Left ventricle myocardium superior (tissue), 1 donor: ENCODE results near the gene USP19. TPM values are rescaled to one million over a fixed set of nuclear protein-coding genes. Genes with fewer than 3 reads are reported as not detected.
A peak's percentile ranks its signal among the peaks of the same experiment; 100 is the strongest.

ENCODE experiments used
- ATAC-seq: fragments of 200-7000 bp; cut with Tn5 transposase; one replicate; pipeline ENCODE4 v1.9.1; 2020; ENCODE audit warnings: mild to moderate bottlenecking, moderate library complexity
- DNase-seq: peaks from one replicate; pipeline ENCODE4 v3.0.0-alpha.2; 2020
- intact Hi-C: fragments of 100-400 bp; cut with micrococcal nuclease; formaldehyde crosslinking; loops from one replicate; pipeline ENCODE4 v1.11.0; 2022
- long read RNA-seq: library from polyadenylated mRNA; unstranded; transcript quantifications from one replicate; pipeline ENCODE4 v2.0.0, GENCODE V29; 2021
- total RNA-seq: library from RNA; stranded (reverse); fragmentation: NEBNext Ultra II Directional; extraction: Animal tissue kit (Norgen Biotek cat#: 25700); gene quantifications from one replicate; pipeline ENCODE4 v1.2.1, GENCODE V29; 2021
- donor health status: DM: no; HTN: yes; CAD: no; lungs with severe emphysema.

Gene USP19, protein sequence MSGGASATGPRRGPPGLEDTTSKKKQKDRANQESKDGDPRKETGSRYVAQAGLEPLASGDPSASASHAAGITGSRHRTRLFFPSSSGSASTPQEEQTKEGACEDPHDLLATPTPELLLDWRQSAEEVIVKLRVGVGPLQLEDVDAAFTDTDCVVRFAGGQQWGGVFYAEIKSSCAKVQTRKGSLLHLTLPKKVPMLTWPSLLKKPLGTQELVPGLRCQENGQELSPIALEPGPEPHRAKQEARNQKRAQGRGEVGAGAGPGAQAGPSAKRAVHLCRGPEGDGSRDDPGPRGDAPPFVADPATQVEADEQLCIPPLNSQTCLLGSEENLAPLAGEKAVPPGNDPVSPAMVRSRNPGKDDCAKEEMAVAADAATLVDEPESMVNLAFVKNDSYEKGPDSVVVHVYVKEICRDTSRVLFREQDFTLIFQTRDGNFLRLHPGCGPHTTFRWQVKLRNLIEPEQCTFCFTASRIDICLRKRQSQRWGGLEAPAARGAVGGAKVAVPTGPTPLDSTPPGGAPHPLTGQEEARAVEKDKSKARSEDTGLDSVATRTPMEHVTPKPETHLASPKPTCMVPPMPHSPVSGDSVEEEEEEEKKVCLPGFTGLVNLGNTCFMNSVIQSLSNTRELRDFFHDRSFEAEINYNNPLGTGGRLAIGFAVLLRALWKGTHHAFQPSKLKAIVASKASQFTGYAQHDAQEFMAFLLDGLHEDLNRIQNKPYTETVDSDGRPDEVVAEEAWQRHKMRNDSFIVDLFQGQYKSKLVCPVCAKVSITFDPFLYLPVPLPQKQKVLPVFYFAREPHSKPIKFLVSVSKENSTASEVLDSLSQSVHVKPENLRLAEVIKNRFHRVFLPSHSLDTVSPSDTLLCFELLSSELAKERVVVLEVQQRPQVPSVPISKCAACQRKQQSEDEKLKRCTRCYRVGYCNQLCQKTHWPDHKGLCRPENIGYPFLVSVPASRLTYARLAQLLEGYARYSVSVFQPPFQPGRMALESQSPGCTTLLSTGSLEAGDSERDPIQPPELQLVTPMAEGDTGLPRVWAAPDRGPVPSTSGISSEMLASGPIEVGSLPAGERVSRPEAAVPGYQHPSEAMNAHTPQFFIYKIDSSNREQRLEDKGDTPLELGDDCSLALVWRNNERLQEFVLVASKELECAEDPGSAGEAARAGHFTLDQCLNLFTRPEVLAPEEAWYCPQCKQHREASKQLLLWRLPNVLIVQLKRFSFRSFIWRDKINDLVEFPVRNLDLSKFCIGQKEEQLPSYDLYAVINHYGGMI (N-terminal part only)
- 64.6 TPM for total RNA-seq
- long read RNA-seq, full-length matches to known transcripts = 7 of 59 reads
- long read RNA-seq, partial matches to known transcripts = 33 of 59 reads
- long read RNA-seq, other reads (novel, unspliced or antisense) = 19 of 59 reads

DNA sequence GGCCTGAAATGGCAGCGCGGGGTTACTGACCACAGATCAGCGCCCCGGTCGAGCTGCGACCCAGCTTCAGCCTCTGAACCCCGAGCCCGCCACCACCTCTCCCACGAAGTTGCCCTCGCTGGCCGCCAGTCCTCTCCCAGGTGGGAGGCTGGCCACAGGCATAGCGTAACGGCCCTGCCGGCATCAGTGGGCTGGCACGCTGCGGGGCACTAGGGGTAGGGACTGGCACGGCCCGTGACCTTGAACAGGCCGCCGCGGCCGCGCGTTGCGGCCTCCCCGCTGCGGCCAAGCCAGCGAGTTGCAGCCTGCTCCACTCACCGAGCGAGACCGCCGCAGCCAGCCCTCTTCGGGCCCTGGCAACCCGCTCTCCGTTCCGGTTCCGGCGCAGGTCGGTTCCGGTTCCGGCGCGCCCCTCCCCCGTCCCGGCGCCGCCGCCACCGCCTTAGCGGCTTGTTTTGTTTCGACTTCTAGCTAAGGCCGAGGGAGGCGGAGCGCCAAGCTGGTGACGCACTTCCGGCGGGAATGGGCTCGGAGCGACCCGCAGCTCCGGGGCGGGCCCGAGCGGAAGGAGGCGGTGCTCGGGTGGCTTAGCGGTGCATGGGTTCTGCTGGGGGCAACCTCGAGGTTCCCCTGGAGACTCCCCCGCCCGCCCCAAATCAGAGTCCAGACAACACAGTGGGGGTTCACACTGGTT, at the start of gene USP19:
TSS of gene USP19 (minus strand) at position 386 of the 694 bp plus-strand sequence. CDS start 1,678 bp downstream, outside the sequence.
- intact Hi-C loops = no loop called here
- DNase-seq = peak; percentile 98
- ATAC-seq = peak; percentile 93

DNA sequence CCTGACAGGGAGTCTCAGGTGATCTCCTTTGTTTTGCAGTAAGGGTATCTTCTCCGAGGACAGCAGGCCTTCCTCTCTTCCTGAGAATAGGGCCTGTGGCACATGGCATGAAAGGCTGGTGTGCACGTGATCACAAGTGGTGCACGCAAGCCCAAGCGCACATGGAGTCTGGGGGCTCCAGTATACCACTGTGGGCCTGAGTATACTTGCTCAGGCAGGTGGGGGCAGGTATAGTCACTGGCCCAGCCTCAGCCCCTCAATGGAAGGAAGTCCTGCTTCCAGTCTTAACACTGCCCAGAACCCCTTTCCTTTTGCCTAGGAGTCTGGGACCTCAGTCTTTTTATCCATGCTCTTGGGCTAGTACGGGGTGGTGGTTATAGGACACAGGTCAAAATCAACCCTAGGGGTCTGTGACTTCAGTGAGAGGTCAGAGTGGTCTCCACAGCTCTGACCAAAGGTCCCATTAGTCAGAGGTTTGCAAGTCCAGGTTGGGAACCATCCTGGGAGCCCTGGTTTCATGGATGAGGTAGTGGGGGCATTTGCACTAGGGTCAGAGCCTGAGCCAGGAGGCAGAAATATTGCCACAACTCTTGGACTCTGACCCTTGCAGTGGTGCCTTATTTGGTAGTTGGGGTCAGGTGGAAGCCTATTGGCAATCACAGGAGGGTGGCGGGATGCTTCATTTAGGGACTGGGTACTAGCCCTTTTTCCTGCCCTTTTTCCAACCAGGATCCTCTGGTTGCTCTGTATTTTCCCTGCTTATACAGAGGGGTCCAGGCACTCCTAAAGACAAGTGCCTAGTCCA, 46.3 kb upstream of the USP19 start:
- intact Hi-C loops = no loop called here
- DNase-seq (no peak), ATAC-seq (no peak)

DNA sequence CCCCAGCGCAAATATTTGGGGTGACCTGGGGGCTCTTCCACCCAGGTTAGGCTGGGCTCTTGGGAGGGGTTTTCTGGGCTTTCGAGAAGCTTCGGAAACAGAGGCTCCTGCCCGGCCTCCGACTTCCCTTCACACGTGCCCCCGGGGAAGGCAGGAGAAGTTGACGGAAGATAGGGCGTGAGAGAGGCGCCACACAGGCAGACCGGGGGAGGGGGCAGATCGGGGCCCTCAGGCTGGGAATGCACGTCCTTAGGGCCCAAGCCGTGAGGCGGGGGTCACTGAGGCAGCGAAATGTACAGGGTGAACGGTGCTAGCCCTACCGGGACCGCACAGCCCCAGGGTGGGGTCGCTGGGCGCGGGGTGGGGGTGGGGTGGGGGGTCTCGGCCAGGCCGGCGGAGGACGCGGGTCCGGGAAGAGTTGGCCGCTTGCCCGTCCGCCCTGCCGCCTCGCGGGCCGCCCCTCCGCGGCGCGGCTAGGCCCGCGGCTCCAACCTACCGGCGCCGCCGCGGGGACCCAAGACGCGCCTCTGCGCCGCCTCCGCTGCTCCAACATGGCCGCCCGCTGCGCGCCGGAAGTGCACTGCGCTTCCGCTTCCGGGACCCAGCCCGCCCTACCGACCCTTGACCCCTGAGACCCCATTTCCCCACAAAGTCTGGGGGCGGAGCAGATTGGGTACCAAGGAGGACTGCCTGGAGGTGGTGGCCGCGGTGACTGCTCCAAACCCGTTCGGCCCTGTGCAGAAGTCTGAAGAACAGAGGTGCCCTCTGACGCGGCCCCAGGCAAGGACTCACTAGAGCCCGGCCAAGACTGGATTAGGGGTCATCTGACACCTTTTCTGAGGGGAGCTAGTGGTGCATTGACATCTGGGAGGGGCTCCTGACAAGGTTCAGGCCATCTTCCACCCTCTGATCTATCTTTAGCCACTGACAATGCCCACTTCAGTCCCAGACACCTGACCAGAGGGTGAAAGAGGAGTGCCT, 45.4 kb upstream of the USP19 start, which contains the start of gene CCDC71:
TSS of gene CCDC71 (minus strand) at position 561 of the 981 bp plus-strand sequence. CDS start 2,123 bp downstream, outside the sequence.
- ATAC-seq = peak; percentile 73
- intact Hi-C loops = no loop called here
- peak; percentile 90 for DNase-seq

DNA sequence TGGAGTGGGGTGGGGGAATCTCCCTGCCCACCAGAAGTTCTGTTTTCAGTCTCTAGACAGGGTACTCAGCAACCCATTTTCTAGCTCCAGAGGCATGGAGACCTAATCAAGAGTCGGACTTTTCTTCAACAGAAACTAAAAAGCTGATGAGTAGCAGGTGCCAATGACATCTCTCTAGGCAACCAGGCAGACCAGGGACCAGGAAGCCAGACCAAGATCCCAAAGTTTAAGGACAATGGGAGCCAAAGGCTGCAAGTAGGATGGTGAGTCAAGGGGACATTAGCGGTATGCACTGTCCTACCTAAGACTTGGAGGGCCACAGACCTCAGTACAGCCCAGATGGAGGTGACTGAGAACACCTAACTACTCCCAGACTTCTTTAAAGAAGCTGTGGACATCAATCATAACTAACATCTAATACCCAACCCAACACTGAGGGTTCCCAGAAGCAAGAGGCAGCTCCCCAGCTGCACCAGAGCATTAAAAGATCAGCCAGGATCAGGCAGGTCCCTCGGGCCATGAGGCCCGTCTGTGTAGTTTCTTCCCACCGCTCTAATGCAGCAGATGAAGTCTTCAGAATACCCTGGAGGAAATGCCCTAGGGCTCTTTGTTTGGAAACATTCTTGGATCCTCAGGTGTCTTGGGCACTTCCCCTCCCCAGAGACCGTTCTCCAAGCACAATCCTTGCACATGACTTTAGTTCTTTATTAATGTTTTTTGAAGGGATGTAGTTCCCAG, 44.5 kb upstream of the USP19 start:
- ATAC-seq (no peak), DNase-seq (no peak)
- intact Hi-C loops = no loop called here

DNA sequence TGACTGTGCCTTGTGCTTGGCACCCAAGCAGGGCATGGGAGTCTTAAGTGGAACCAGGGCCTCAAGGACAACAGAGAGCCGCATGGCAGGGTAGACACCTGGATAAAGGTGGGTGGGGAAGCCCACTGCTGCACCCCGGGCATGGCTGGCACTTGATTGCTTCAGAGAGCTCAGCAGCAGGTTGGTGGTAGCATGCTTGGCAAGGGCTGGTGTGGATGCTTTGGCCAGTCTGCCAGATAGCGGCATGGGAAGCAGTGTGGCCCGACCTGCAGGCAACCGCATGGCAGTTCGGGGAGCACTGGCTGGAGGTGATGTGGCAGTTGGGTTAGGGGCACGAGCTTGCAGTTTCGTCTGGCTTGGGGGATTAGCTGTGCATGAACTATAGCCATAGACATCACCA, 43.0 kb upstream of the USP19 start:
- ATAC-seq (no peak), DNase-seq (no peak)
- intact Hi-C loops = no loop called here

DNA sequence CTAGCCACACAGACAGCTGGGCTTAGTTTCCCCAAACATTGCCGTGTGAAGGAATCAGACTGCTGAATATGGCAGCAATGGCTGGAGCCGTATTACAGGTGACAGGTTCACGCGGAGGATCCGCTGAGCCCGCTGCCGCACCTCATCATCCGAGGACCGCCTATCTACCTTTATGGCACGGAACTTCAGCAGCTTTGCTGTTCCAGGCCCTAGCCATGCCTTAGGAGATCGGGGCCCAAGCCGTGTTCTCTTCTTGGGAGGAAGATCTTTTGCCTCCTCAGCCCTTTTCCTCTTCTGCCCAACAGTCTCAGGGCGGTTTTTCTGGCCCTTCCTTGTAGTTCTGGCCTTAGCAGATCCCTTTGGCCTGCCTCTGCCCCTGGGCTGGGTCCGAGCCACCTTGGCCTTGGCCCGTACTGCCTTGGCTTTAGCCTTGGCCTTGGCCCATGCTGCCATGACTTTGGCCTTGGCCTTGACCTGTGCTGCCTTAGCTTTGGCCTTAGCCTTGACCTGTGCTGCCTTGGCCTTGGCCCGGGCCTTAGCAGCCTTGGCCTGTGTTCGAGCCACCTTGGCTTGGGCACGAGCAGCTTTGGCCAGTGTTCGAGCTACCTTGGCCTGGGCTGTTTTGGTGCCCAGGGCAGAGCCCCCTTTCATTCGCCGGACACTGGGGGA, 42.3 kb upstream of the USP19 start:
- ATAC-seq (no peak), DNase-seq (no peak)
- intact Hi-C loops = no loop called here

DNA sequence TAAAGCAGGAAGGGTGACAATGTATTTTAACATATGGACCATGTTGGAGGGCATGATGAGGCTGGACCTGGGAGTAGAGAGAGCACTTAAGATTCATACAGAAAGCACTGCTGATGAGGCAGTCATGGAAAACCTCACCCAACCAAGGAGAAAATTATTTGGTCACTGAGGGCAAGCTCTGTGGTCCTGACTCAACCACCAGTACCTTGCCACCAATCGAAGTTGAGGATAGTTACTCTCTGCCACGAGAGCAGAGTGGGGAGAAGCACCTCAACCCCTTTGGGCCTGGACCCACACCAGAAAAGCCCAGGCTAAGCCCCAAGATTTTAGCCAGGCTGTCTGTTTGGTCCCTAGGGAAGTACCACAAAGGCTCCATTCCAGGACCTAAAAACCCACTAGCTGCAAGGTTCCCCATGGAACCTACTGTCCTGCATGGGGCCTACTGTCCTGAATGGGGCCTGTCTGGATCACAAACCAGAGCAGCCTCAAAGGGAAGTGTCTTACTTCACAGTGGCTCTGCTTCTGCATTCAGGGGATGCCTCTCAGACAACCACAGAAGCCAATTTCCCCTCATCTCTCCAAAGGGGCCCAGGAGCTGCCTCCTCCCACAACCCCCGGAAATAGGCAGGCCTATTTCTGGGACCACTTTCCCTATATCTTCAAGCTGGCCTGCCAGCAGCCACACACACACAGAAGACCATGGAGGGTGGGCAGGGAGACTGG, 41.3 kb upstream of the USP19 start:
- DNase-seq = no peak
- intact Hi-C loops = no loop called here
- ATAC-seq = no peak

DNA sequence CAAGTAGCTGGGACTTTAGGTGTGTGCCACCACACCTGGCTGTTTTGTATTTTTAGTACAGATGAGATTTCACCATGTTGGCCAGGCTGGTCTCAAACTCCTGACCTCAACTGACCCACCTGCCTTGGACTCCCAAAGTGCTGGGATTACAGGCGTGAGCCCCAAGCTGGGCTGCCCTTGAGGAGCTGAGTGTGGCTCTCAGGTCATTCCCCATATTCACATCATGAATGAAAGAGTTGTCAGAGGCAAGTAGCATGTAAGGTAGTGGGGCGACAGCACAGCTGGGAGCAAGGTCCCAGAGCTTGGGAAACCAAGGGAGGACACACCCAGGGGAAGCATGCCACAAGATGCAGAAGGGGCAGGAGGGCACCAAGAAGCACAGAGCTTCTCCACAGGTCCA, 40.6 kb upstream of the USP19 start:
- intact Hi-C loops = no loop called here
- ATAC-seq = no peak
- no peak for DNase-seq

DNA sequence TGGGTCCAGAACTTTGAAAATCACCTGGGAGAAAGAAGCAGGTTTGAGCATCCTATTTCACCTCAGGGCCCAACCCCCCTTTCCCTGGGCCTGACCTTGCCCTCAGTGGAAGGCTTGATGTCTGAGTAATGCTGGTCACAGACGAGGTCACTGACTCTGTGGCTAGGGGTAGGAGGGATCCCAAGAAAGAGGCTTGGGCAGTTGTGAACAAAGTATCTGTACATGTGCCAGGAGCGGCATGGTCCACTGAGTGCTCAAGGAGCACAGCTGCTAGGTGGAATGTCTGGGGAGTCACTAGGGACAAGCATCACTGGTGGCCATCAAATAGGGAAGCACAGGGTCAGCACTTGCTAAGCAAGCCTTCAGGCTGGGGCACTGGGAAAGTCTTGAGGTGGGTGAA, 38.2 kb upstream of the USP19 start:
- no peak for ATAC-seq
- intact Hi-C loops = no loop called here
- no peak for DNase-seq

DNA sequence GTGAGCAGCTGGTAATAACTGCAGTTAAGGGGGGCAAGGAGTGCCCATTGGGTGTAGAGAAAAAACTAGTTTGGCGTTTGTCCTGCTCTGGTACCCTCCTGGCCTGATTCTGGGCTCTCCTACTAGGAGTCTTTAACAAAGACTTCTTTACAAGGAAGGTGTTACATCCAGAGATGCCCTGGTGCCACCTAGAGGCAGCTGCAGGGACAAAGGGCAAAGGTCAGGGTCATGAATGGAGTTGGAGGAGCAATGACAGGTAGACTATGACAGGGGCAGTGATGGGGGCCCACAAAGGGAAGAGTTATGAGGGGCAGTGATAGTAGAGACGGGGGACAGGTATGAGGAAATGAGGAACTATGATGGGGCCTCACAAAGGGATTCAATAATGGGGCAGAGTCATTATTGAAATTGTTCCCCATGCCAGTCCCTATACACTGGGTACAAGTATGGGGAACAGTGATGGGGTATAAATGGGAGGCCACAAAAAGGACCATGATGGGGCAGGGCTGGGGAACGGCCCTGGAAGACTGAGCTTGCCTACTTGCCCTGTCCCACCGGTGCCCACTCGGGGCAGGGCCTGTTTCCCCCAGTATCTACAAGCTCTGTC, 37.6 kb upstream of the USP19 start:
- DNase-seq (no peak), ATAC-seq (peak; percentile 28)
- intact Hi-C loops = no loop called here

DNA sequence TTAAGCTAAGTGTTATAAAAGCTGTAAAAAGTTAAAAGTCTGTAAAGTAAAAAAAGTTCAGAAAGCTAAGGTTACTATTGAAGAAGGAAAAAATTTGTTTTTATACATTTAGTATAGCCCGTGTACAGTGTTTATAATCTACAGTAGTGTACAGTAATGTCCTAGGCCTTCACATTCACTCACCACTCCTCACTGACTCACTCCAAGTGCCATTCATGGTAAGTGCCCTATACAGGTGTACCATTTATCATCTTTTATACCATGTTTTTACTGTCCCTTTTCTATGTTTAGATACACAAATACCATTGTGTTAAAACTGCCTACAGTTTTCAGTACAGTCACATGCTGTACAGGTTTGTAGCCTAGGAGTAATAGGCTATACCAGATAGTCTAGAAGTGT, 36.7 kb upstream of the USP19 start:
- ATAC-seq = no peak
- no peak for DNase-seq
- intact Hi-C loops = no loop called here

DNA sequence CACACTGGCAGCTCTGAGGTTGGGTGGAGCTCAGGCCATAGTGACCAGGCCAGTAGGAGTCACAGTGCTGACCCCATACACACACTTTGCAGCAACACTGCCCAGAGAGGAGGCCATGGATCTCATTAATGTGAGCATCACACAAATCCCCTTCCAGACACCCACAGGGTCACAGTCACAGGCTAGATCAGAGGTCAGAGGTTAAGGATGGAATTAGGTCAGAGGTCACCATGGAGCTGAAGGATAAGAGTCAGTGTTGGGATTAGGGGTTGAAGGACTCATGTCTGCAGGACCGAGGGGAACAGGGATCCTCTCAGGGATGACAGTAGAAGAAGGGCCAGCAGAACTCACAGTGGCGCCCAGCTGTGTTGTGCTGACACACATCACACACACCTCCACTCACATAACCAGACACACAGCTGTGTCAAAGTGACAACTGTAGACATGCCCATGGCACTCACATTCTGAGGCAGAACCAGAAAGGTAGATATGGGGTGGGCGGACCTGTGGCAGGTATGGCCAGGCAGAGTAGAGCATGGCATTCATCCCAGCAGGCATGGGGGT, 32.8 kb upstream of the USP19 start:
- intact Hi-C loops = no loop called here
- ATAC-seq (no peak), DNase-seq (no peak)

DNA sequence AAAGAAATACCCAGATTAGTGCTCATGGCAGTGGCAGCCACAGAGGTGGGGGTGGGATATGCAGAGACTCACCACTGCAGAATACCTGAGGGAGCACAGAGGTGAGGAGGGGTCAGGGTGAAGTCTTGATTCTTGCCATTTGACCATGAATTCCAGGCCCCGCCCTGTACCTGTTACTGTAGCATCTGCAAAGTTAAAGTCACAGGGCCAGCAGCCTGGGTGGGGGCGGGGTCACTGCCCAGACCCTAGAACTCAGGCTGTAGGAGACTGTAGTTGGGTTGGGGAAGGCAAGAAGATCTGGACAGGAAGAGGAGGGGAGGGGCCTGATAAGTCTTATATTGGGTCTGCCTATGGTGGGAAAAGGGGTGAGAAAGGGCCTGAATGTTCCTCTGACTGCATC, 31.0 kb upstream of the USP19 start:
- ATAC-seq (no peak), DNase-seq (no peak)
- intact Hi-C loops = no loop called here

DNA sequence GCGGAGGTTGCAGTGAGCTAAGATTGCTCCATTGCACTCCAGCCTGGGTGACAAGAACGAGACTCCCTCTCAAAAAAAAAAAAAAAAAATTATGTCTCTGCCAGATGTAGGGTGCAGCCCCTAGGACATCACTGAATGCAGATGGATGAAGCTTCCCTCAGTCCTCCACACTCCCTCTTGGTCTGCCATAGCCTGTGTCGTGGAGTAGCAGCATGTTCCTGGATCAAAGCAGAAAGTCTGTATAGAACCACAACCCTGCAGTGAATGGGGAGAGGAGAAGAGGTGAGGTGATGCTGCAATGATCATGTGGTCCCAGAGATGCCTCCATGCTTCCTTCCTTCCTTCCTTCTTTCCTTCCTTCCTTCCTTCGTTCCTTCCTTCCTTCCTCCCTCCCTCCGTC, 27.5 kb upstream of the USP19 start:
- intact Hi-C loops = no loop called here
- ATAC-seq (no peak), DNase-seq (no peak)
